K562 (cell line): ENCODE data around the gene TMEM59.

ENCODE experiments used
- HSF4 ChIP-seq: fragments of 250-450 bp; sonication (Bioruptor Pico); IDR thresholded peaks from 2 replicates; pipeline ENCODE4 v2.1.2; 2022; ENCODE audit warnings: mild to moderate bottlenecking, moderate library complexity, borderline replicate concordance
- JUNB ChIP-seq: fragments of 450-650 bp; formaldehyde crosslinking; conservative IDR thresholded peaks from 2 replicates; pipeline ENCODE4 v1.4.0; 2020; ENCODE audit warnings: mild to moderate bottlenecking
- MTA1 ChIP-seq: fragments of 450-650 bp; IDR thresholded peaks from 2 replicates; pipeline ENCODE4 v1.6.1; 2017; ENCODE audit warnings: borderline replicate concordance
- ZBTB33 ChIP-seq: sonication (generic); formaldehyde crosslinking; IDR thresholded peaks from 2 replicates; pipeline ENCODE4 v1.8.1; 2023; ENCODE audit warnings: mild to moderate bottlenecking, missing genetic modification reagents
- TF ChIP-seq, protein P1 (sequence below), 3 experiments: IDR thresholded peaks in 2 of 3; conservative IDR thresholded peaks in 1 of 3; 2 replicates each; pipeline ENCODE4 v1.5.1; 2011 to 2012; ENCODE audit warnings: low read length in 3 of 3, mild to moderate bottlenecking in 3 of 3, control low read depth in 2 of 3, improper control_type of control experiment in 1 of 3, inconsistent platforms in 1 of 3, low read depth in 1 of 3, mixed read lengths in 1 of 3, moderate library complexity in 1 of 3; ENCODE audit not compliant: insufficient read depth in 2 of 3

DNA sequence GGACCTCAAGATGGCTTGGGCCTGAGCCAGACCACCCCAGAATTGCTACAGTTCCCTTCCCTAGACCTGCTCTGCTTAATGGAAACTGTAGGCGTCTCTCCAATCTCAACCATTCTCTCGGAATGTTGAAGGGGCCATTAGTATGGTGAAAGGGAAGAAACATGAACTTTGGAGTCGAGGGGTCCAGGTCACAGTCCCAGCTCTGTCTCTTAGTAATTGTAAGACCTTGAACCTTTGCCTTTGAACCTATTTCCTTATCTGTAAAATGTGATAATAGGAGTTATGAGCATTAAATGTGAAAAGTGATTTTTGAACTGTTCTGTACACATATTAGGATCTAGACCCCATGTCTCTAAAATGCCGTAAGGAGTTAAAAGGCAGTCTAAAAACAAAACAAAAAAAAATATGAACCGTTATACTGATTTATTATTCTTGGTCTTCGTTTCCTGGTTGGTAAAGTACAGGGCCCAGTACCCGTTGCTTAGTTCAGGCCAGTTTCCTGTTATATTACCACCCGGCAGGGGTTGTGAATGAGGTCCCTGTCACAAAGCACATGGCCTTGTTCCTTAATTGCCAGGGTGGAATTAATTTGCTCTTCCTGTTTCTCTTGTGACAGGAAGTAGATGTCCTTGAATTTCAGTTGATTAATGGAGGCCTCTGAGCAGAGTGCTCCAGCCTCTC, 42.7 kb upstream of the TMEM59 start:
- TF ChIP-seq MTA1 (no peak), ZBTB33 (no peak), HSF4 (CRISPR knock-in tag) (no peak), JUNB (no peak)
- TF ChIP-seq, protein P1, sequence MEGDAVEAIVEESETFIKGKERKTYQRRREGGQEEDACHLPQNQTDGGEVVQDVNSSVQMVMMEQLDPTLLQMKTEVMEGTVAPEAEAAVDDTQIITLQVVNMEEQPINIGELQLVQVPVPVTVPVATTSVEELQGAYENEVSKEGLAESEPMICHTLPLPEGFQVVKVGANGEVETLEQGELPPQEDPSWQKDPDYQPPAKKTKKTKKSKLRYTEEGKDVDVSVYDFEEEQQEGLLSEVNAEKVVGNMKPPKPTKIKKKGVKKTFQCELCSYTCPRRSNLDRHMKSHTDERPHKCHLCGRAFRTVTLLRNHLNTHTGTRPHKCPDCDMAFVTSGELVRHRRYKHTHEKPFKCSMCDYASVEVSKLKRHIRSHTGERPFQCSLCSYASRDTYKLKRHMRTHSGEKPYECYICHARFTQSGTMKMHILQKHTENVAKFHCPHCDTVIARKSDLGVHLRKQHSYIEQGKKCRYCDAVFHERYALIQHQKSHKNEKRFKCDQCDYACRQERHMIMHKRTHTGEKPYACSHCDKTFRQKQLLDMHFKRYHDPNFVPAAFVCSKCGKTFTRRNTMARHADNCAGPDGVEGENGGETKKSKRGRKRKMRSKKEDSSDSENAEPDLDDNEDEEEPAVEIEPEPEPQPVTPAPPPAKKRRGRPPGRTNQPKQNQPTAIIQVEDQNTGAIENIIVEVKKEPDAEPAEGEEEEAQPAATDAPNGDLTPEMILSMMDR (IDR thresholded peaks at IDR 0.05 in 2 of 3, conservative IDR thresholded peaks at IDR 0.05 in 1 of 3; ENCODE audit: insufficient read depth in 2 of 3, low read depth in 1 of 3, low read length in 3 of 3), result no peak
